Hindlimb muscle (tissue), 1 donor: ENCODE results near the gene EIF2B1. TPM values are rescaled to one million over a fixed set of nuclear protein-coding genes. Genes with fewer than 3 reads are reported as not detected.

Experiments used
- DNase-seq: peaks from one replicate; pipeline ENCODE4 v3.0.0-alpha.2; 2013
- polyA plus RNA-seq: library from polyadenylated mRNA; unstranded; fragments of 120-200 nt; gene quantifications from one replicate; pipeline ENCODE4 v1.2.1, GENCODE V29; 2013; ENCODE audit not compliant: insufficient read length

The EIF2B1 gene
- polyA plus RNA-seq: 44.0 TPM

- peak; percentile 98 for DNase-seq
Observed at GRCh38 chr12:123633379-123634141, at the start of gene EIF2B1, which contains the start of gene GTF2H3. Gene EIF2B1 (minus strand): TSS chr12:123633686. CDS start chr12:123633557, 129 bp downstream. Gene GTF2H3 (plus strand): TSS chr12:123633829. CDS start chr12:123633860, 31 bp downstream.

GRCh38 chr12:123681605-123682004 is 48.1 kb upstream of the EIF2B1 start:
- DNase-seq: no peak

- DNase-seq: no peak
Observed at GRCh38 chr12:123678981-123679380, 45.5 kb upstream of the EIF2B1 start.

- DNase-seq: no peak
Observed at GRCh38 chr12:123676616-123677320, 43.3 kb upstream of the EIF2B1 start.

- DNase-seq: no peak
Observed at GRCh38 chr12:123675436-123675835, 42.0 kb upstream of the EIF2B1 start.

GRCh38 chr12:123671876-123672275 is 38.4 kb upstream of the EIF2B1 start:
- DNase-seq: no peak

- peak; percentile 90 for DNase-seq
Observed at GRCh38 chr12:123670882-123671728, 37.6 kb upstream of the EIF2B1 start, which contains the start of gene TCTN2. Gene TCTN2 (plus strand): TSS chr12:123671113. CDS start chr12:123671241, 128 bp downstream.

- DNase-seq: no peak
Observed at GRCh38 chr12:123667771-123668170, 34.3 kb upstream of the EIF2B1 start.

GRCh38 chr12:123659996-123660727 is 26.7 kb upstream of the EIF2B1 start:
- no peak for DNase-seq

- no peak for DNase-seq
Observed at GRCh38 chr12:123657211-123657610, 23.7 kb upstream of the EIF2B1 start.

- no peak for DNase-seq
Observed at GRCh38 chr12:123656392-123656791, 22.9 kb upstream of the EIF2B1 start.

- no peak for DNase-seq
Observed at GRCh38 chr12:123655420-123655819, 21.9 kb upstream of the EIF2B1 start.

- no peak for DNase-seq
Observed at GRCh38 chr12:123654129-123654701, 20.7 kb upstream of the EIF2B1 start.

- no peak for DNase-seq
Observed at GRCh38 chr12:123648401-123648800, 14.9 kb upstream of the EIF2B1 start.

- DNase-seq: no peak
Observed at GRCh38 chr12:123645878-123646277, 12.4 kb upstream of the EIF2B1 start.

GRCh38 chr12:123645380-123645779 is 11.9 kb upstream of the EIF2B1 start:
- DNase-seq: no peak

GRCh38 chr12:123643911-123644310 is 10.4 kb upstream of the EIF2B1 start:
- DNase-seq: no peak

GRCh38 chr12:123634142-123634561 is 666 bp upstream of the EIF2B1 start:
- DNase-seq: no peak

- DNase-seq: no peak
Observed at GRCh38 chr12:123621619-123622530, 11.6 kb downstream of the EIF2B1 start.

GRCh38 chr12:123621101-123621500 is 12.4 kb downstream of the EIF2B1 start:
- DNase-seq: no peak
